ENCODE results near the gene DCANP1.

DCANP1 gene

GRCh38 chr5:135467871-135468485, 20.8 kb upstream of the DCANP1 start:
- Histone ChIP-seq H3K27ac (replicated peaks) (no peak overlapping the region), H3K27me3 (ENCODE audit: insufficient read depth, poor library complexity, severe bottlenecking) (no peaks in the 10 kb centered on the region), H3K4me3 (replicated peaks; ENCODE audit: insufficient read depth, low read length) (no peak overlapping the region)
- TF ChIP-seq SPI1 (IDR thresholded peaks at IDR 0.05; ENCODE audit: borderline replicate concordance, low read depth) (no peak), GABPA (IDR thresholded peaks at IDR 0.05; ENCODE audit: low read depth) (no peak), POLR2AphosphoS5 (IDR thresholded peaks at IDR 0.05; ENCODE audit: low read depth) (no peak)
- TF ChIP-seq, protein P1, sequence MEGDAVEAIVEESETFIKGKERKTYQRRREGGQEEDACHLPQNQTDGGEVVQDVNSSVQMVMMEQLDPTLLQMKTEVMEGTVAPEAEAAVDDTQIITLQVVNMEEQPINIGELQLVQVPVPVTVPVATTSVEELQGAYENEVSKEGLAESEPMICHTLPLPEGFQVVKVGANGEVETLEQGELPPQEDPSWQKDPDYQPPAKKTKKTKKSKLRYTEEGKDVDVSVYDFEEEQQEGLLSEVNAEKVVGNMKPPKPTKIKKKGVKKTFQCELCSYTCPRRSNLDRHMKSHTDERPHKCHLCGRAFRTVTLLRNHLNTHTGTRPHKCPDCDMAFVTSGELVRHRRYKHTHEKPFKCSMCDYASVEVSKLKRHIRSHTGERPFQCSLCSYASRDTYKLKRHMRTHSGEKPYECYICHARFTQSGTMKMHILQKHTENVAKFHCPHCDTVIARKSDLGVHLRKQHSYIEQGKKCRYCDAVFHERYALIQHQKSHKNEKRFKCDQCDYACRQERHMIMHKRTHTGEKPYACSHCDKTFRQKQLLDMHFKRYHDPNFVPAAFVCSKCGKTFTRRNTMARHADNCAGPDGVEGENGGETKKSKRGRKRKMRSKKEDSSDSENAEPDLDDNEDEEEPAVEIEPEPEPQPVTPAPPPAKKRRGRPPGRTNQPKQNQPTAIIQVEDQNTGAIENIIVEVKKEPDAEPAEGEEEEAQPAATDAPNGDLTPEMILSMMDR (IDR thresholded peaks at IDR 0.05; ENCODE audit: insufficient read depth, low read length): no peak
- TF ChIP-seq, protein P2, sequence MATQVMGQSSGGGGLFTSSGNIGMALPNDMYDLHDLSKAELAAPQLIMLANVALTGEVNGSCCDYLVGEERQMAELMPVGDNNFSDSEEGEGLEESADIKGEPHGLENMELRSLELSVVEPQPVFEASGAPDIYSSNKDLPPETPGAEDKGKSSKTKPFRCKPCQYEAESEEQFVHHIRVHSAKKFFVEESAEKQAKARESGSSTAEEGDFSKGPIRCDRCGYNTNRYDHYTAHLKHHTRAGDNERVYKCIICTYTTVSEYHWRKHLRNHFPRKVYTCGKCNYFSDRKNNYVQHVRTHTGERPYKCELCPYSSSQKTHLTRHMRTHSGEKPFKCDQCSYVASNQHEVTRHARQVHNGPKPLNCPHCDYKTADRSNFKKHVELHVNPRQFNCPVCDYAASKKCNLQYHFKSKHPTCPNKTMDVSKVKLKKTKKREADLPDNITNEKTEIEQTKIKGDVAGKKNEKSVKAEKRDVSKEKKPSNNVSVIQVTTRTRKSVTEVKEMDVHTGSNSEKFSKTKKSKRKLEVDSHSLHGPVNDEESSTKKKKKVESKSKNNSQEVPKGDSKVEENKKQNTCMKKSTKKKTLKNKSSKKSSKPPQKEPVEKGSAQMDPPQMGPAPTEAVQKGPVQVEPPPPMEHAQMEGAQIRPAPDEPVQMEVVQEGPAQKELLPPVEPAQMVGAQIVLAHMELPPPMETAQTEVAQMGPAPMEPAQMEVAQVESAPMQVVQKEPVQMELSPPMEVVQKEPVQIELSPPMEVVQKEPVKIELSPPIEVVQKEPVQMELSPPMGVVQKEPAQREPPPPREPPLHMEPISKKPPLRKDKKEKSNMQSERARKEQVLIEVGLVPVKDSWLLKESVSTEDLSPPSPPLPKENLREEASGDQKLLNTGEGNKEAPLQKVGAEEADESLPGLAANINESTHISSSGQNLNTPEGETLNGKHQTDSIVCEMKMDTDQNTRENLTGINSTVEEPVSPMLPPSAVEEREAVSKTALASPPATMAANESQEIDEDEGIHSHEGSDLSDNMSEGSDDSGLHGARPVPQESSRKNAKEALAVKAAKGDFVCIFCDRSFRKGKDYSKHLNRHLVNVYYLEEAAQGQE (IDR thresholded peaks at IDR 0.05; ENCODE audit: insufficient replicate concordance, low read depth): no peak
- no peak for DNase-seq (ENCODE audit: low read depth in 1 of 2, low spot score in 1 of 2)

- Histone ChIP-seq H3K27ac (replicated peaks) (no peak overlapping the region), H3K4me3 (replicated peaks; ENCODE audit: insufficient read depth, low read length) (no peak overlapping the region), H3K27me3 (ENCODE audit: insufficient read depth, poor library complexity, severe bottlenecking) (no peaks in the 10 kb centered on the region)
- TF ChIP-seq GABPA (IDR thresholded peaks at IDR 0.05; ENCODE audit: low read depth) (no peak), SPI1 (IDR thresholded peaks at IDR 0.05; ENCODE audit: borderline replicate concordance, low read depth) (no peak), POLR2AphosphoS5 (IDR thresholded peaks at IDR 0.05; ENCODE audit: low read depth) (no peak)
- TF ChIP-seq, protein P2 (IDR thresholded peaks at IDR 0.05; ENCODE audit: insufficient replicate concordance, low read depth): no peak
- TF ChIP-seq, protein P1 (IDR thresholded peaks at IDR 0.05; ENCODE audit: insufficient read depth, low read length): no peak
- DNase-seq (ENCODE audit: low read depth in 1 of 2, low spot score in 1 of 2): no peak
Measured at GRCh38 chr5:135467051-135467625, 20.0 kb upstream of the DCANP1 start.

DNA sequence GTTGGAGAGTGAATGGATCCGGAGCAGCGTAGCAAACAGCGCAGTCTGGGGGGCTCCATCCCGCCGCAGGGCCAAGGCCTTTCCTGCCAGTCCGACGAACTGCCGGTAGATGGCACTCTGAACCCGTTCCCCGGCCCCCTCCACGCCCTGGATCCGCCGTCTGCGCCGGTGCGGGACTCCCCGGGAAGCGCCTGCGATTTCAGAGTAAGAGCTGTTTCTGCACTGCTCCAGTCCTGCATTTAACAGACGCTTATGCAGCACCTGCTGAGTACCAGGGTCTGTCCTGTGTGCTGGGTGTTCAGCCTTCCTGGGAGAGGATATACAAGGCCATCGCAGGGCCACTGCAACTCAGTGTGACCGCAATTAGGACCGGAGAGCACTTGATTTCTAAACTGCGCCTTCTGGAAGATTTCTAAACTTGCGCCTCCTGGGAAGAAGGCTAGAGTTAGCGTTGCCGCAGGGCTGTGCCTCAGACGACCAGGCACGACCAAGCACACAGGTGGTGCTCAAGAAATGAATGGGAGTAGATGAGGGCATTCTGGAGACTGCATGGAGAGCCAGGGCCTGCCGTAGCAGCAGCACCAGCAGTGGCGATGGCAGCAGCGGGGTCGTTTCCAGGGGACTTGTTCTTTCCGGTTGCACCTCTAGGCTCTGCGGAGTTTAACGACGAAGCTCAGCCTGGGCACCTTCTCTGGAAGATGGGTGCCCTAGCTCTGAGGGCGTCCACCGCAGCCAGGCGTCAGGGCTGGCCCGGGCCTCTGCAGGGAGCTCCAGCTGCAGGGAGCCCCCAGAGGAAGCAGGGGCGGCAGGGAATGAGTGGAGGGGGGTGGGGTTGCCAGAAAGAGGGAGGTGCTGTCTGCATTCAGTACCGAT, 19.3 kb upstream of the DCANP1 start:
- TF ChIP-seq, protein P2 (IDR thresholded peaks at IDR 0.05; ENCODE audit: insufficient replicate concordance, low read depth): no peak
- TF ChIP-seq, protein P1 (IDR thresholded peaks at IDR 0.05; ENCODE audit: insufficient read depth, low read length): peak; percentile 65
- Histone ChIP-seq H3K27me3 (ENCODE audit: insufficient read depth, poor library complexity, severe bottlenecking) (no peaks in the 10 kb centered on the region), H3K27ac (replicated peaks) (no peak overlapping the region), H3K4me3 (replicated peaks; ENCODE audit: insufficient read depth, low read length) (no peak overlapping the region)
- peak in 1 of 2 experiments; percentile 57 for DNase-seq (ENCODE audit: low read depth in 1 of 2, low spot score in 1 of 2)

Measured in HL-60 (cell line).